Colon (tissue), 2 donors: Measurements from ENCODE around the gene FANCF.

Source experiments
- FAIRE-seq: peaks from 2 replicates; lab custom pipeline; 2012; peaks lifted over from hg19 to GRCh38; lab: Jason Lieb, UNC
- donor health status: control.
- donor health status: control.

Gene FANCF

DNA sequence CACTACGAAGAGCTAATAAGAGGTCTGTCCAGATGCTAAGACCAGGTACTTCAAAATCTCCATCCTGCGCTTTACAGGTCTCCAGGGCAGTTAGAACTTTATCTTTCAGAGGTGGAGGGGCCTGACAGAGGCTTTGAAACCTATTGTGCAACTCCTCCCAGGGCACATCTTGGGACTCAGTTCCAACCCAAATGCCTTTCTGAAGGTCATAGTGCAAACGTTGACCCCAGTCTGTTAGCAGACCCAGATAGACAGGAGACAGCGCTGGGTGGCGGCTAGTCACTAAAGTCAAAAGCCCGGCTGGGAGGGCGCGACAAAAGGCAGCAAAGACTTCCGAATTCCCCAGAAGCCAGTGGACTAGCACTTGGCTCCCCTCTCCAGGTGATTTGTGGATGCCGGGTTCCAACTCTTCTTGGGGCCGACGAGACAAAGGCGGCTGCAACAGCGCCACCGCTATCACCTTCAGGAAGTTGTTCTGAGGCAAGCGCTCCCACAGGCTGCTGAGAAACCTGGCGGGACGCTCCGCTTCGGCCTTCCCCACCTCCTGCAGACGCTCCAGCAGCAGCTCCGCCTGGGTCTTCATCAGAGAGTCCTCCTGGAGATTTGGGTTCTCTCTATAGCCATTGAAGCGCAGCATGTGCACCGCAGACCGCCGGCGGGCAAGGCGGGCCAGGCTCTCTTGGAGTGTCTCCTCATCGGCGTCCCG lies 728 bp downstream of the FANCF start:
- no peak for FAIRE-seq

DNA sequence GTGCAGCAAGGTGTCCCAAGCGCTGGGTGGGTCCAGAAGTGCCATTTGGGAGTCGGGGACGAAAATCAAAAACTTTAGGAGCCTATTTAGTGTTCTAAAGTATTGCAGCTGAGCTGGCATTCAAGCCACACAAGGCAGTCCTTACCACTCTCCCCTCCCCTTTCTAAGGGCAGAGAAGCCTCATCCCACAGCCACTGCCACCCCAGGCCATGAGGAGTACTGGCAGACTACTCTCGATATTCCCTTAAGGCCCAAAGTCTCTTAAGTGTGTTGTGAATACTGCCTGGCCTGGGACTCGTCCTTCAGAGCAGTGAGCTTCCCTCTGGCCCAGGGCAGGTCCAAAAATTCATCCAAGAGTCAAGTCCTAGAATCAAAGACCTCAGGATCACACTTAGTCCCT lies 7.8 kb downstream of the FANCF start:
- FAIRE-seq = no peak

DNA sequence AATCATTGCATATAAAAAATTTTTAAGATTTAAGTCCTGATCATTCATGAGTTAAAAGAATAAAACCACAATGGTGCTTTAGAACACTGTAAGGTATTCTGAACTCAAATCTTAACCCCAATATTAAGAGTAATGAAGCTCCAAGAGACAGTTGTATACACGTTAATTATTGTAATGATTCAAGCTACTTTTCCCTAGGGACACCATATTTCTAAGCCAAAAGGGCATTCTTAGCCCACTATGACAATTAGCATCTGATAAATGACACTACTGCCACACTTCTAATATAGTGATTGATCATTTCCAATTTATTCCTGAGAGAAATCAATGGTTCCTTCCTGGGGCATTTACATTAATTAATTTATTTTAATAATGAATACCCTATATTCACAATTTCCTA lies 21.7 kb downstream of the FANCF start:
- FAIRE-seq = no peak

DNA sequence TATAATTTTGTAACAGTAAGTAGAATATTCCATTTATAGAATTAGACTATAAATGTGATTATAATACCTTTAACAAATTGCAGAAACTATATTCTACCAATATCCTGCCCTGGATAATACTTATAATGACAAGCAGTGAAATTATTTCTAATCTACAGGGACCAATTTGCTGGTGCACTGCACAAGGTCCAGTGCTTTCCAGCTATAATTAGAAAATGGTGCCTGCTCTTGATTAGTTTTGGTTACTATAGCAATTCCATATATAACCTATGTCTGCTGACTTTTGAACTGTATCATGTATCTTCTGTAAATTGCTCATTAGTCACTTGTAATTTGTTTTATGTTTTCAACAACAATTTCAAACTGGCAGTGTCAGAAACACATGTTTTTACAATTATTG lies 23.1 kb downstream of the FANCF start:
- FAIRE-seq = no peak

DNA sequence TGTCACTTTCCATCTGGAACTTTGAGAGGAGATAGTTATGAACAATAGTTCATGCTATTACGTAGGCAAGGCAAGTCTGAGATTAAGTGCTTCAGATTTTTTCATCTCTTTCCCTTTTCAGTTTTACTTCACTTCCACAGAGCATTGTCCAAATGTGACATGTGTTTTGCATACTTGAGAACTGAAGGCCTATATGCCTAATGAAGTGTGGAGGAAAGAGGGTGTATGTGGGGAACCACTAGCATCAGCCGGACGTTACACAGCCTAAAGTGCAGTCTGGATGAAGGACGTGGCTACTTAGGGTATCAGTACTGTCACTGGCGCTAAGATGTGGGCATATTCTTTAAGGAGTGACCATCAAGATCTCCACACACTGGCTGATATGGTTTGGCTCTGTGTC lies 26.2 kb downstream of the FANCF start:
- FAIRE-seq = no peak

DNA sequence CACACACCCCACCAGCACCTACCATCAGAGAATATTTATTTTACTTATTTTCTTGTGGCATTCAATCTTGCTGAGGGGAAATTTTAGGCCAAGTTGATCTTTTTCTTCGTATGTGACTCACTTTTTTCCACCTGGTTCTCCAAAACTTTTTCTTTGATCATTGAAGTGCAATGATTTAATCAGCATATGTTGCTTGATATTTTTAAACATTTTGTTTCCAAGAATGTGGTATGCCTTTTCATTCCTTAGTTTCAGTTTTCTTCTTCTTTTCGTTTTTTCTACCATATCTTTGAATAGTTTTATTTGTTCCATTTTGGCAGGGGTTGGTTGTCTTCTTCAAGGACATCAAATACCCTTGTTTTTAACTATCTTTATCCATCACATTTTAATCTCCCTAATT lies 28.6 kb downstream of the FANCF start:
- FAIRE-seq = no peak

DNA sequence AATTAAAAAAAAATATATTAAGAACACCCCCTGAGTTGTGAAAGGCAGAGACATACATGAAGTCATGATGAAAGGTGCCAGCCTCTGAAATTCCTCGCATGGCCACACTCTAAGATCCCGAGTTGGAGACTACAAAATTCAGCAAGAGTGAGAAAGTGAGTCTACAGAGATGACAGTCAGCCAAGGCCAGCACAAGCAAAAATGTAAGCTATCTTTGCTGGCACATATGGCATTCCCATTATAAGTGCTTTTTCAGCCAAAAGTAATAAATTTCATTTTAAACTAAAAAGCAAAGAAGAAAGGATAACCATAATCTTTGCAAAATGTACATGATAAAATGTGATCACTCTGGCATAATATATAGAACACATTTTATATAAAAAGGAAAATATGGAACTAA lies 40.6 kb downstream of the FANCF start:
- no peak for FAIRE-seq

DNA sequence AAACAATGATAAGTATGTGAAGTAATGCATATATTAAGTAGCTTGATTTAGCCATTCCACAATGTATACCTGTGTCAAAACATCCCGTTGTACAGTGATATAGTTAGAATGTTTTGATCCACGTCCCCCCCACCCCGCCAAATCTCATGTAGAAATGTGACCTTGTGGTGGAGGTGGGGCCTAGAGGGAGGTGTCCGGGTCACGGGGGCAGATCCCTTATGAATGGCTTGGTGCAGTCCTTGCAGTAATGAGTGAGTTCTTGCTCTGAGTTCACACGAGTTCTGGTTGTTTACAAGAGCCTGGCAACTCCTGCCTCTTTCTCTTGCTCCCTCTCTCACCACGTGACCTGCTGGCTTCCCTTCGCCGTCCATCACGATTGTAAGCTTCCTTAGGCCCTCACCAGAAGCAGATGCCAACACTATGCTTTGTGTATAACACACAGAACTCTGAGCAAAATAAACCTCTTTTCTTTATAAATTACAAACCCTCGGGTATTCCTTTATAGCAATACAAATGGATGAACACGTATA lies 41.6 kb downstream of the FANCF start:
- no peak for FAIRE-seq

DNA sequence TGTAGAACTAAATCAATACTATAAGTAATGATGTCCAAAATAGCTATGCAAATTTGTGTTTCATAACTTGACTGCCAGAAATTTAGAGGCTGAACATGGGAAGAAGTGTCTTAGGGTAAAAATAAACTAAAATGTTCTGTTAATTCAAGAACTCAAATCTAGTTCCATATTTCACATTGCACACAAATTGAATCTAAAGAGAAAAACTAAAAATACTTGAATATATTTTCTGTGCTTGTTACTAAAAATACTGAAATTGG lies 43.5 kb downstream of the FANCF start:
- no peak for FAIRE-seq

DNA sequence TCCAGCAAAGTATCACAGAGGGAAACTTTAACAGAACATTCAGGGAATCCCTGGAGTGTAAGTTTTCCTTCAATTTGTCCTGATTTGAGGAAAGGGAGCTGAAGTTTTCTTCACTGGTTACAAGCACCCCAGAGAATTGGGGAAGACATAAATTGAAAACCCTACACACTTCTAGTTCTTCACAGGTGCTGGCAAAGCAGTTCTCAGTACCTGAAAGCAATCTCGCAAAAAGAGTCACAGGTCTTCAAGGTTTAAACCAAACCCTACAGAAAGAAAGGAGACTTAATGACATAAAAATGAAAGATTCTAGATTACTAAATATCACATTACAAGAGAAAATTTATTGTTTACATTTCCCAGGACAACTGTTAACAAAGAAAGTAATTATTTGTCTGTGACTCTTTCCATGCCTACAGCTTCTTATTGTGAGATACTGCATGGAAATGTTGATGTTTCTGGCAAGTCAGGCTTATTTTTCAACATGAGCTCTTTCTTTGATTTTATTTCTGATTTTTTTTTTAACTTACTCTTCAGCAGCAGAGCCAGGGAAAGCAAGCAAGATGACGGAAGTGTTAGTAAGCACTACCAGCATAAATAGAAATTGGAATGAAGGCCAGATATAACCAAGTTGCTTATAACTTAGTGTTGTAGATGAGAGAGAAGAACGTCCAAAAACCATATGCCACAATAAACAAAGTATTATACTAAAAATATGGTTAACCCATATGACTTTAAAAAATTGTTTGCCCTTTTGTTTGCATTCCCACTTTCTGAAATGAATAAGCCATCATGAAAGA lies 44.1 kb downstream of the FANCF start:
- no peak for FAIRE-seq

DNA sequence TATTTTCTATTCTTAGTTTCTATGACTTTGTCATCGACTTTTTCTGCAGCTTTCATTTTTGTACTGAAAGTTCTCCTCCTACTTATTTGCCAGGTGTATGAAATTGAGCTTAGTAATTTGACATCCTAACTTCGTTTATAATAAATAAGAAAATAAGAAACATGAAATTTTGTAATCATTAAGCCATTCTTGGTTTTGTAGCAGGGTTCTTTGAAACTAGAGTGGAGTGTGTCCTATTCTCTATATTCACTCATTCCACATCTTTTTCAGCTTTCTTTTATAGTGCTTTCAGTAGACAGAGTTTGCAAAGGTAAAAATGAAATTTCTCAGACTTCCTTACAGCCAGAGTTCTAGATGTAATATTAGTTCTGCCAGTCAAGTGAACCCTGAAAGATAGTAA lies 47.8 kb downstream of the FANCF start:
- FAIRE-seq = no peak
